Activated naive CD4-positive, alpha-beta T cell treated with anti-CD3 and anti-CD28 coated beads, Interleukin-2, amount 50 U/mL, for 72 hours (primary cell): ENCODE measurements around the gene PSAP. TPM values are rescaled to one million over a fixed set of nuclear protein-coding genes. Genes with fewer than 3 reads are reported as not detected.
"Not testable (repeated sequence)": the region's sequence is repeated elsewhere in the genome, so short reads cannot be mapped to it uniquely, and the experiment has no call there.

Source experiments
- ATAC-seq, 2 donors: fragments of 150-1000 bp; cut with Tn5 transposase; 2 replicates each; pipeline ENCODE4 v1.10.0; 2021; ENCODE audit warnings: mild to moderate bottlenecking in 2 of 2, moderate library complexity in 2 of 2
- DNase-seq, 2 donors: peaks; one replicate each; pipeline ENCODE4 v3.0.0; 2021 to 2022; ENCODE audit warnings: low spot score in 2 of 2
- H3K27ac Mint-ChIP-seq, 2 donors: one replicate each; pipeline ENCODE4 v1.8.0; 2022; ENCODE audit warnings: mild to moderate bottlenecking in 2 of 2, mixed read lengths in 2 of 2
- H3K36me3 Mint-ChIP-seq, 2 donors: one replicate each; pipeline ENCODE4 v1.8.0; 2022; ENCODE audit warnings: mixed read lengths in 2 of 2
- H3K9me3 Mint-ChIP-seq, 2 donors: one replicate each; pipeline ENCODE4 v1.8.0; 2022; ENCODE audit warnings: mixed read lengths in 2 of 2
- total RNA-seq, 2 donors: library from RNA; stranded (reverse); gene quantifications; one replicate each; pipeline ENCODE4 v1.2.3, GENCODE V29; 2022

PSAP gene
- total RNA-seq, 2 donors from 2014 or later = 128 to 165 TPM

DNA sequence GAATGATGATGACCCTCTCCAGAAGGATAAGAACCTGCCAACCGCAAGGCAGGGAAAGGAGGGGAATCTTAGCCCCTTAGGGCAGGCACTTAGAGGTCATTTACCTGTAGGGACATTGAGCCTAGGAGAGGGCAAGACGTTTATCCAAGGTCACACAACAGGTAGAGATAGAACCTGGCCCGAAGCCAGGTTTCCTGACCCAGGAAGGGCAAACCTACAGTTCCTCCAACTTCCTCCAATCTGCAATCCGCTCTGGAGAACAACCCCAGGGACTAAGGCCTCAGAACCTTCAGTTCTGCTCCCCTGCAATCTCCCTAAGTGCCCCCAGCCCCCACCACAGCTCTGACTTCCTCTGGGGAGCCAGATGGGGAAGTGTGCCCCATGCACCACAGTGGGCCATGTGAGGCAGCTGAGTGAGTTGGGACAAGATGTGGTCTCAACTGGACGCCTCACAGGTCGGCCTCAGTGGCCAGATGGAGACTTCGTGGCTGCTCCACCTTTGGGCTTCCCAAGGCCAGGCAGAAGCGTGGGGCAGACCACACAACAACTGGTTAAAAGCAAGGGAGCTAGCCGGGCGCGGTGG is 1.4 kb upstream of the PSAP start:
- no peak for DNase-seq
- H3K9me3 Mint-ChIP-seq = no peaks in the 10 kb centered on the region
- H3K36me3 Mint-ChIP-seq = peaks cover 3 to 7% of the 10 kb centered on the region in 2 donors
- ATAC-seq = no peak
- H3K27ac Mint-ChIP-seq = peak overlapping the region in 1 of 2 donors; percentile 38

DNA sequence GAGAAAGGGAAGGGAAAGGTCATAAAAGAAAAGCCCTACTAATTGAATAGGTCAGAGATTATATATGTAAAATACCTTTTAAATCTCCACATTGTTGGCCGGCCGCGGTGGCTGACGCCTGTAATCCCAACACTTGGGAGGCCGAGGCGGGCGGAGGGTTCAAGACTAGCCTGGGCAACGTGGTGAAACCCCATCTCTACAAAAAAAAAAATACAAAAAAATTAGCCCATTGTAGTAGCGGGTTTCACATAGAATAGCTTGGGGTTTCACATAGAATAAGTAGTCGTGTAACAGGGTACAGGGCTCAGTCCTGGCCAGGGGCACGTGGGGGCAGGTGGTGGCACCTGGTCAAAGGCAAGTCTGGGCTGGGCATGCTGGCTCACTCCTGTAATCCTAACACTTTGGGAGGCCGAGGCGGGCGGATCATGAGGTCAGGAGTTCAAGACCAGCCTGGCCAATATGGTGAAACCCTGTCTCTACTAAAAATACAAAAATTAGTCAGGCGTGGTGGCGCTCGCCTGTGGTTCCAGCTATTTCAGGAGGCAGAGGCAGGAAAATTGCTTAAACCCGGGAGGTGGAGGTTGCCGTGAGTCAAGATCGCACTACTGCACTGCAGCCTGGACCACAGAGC is 529 bp upstream of the PSAP start:
- H3K36me3 Mint-ChIP-seq, DNase-seq, ATAC-seq, H3K9me3 Mint-ChIP-seq: not testable (repeated sequence)
- H3K27ac Mint-ChIP-seq = peak overlapping the region; percentile 86 to 94

DNA sequence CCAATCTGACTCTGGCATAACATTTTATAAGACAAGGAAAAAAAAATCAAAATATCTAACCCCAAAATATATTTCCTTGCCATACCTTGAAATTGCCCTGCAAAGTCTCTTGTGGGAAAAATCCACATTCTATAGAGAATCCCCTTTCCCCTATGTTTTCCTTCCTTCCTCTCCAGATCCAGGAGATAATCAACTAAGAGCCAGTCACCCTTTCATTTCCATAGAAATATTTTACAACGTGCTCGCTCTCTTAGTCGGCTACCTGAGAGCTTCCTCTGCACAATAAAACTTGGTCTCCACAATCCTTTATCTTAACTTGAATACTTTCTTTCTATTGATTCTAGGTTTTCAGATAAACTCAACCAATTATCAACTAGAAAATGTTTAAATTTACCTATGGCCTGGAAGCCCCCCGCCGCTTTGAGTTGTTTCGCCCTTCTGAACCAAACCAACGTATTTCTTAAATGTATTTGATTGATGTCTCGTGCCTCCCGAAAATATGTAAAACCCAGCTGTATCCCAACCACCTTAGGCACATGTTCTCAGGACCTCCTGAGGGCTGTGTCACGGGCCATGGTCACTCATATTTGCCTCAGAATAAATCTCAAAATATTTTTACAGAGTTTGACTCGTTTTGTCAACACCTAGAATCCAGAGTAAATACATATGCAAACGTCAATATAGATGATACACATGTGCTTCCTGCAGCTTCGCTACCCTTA is 869 bp downstream of the PSAP start:
- peak overlapping the region; percentile 83 to 86 for H3K27ac Mint-ChIP-seq
- DNase-seq (no peak), ATAC-seq (no peak)
- H3K36me3 Mint-ChIP-seq = peaks cover 6 to 7% of the 10 kb centered on the region in 2 donors
- no peaks in the 10 kb centered on the region for H3K9me3 Mint-ChIP-seq

DNA sequence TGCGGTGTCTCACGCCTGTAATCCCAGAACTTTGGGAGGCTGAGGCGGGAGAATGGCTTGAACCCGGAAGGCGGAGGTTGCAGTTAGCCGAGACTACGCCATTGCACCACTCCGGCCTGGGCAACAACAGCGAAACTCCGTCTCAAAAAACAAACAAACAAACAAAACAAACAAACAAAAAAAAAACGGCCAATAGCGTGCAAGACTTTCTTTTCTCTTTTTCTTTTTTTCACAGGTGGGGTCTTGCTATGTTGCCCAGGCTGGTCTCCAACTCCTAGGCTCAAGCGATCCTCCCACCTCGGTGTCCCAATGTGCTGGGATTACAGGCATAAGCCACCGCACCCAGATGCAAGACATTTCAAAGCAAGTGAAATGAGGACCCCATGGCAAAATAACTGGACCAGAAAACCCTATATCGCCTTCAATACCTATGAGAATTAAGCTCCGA is 1.6 kb downstream of the PSAP start:
- no peak for ATAC-seq
- no peak for DNase-seq
- peaks cover 6 to 7% of the 10 kb centered on the region in 2 donors for H3K36me3 Mint-ChIP-seq

DNA sequence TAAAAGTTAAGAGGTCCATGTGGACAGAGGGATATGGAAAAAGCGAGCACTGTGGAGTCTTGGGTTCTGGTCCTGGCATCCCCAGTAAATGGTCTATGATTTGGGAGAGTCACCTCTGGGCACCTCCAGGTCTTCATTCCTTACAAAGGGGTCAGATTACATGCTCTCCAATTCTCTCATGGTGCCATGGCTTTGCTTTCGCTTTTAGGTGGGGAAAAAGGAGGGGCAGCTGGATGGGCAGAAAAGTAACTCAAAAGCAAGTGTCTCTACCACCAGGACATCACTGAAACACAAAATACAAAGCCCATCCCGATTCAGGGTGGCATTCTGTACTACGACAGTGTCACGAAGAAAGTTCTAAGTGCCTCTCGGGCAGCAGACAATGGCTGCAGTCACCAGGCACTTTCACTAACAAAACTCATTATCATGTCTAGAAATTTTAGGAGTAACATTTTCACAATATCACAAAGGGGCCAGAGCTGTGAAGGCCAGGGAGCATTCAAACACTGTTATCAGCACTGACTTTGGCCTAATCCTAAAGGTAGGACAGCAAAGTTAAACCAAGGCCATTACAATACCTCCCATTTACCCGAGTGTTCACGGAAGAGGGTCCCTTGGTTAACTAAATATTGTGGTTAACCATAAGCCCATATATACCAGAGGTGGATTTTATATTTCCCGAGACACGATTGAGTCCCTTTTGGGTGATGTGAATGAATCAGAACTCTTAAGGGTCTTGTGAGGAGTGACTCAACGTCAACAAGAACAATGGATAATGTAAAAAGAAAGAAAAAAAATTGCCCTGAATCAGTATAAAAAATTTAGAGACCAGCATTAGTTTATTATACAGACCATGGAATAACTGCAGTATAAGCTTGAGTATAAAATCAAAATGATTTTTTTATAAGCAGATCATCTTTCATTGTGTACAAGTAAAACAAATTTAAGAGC is 2.5 kb downstream of the PSAP start:
- no peak for ATAC-seq
- no peak for DNase-seq
- peak overlapping the region in 1 of 2 donors; percentile 70 for H3K27ac Mint-ChIP-seq
- H3K9me3 Mint-ChIP-seq = no peaks in the 10 kb centered on the region
- H3K36me3 Mint-ChIP-seq = peaks cover 6 to 7% of the 10 kb centered on the region in 2 donors

More for the DNA sequence above, 1.6 kb downstream of the PSAP start:
- Mint-ChIP-seq H3K27ac (peak overlapping the region in 1 of 2 donors; percentile 86), H3K9me3 (no peaks in the 10 kb centered on the region)

DNA sequence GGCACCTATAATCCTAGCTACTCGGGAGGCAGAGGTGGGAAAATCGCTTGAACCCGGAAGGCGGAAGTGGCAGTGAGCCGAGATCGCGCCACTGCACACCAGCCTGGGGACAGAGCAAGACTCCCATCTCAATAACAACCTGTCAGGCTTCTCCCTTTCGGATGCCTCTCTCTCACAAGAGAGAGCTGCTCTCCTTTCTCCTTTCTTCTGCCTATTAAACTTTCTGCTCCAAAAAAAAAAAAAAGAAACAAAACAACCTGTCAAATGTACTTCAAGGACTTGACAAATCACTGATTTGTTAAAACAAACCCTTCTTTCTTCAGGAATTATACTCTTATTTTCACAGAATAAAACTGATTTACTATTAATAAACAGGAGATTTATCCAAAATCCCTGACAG is 3.6 kb downstream of the PSAP start:
- H3K9me3 Mint-ChIP-seq = no peaks in the 10 kb centered on the region
- H3K27ac Mint-ChIP-seq = no peak overlapping the region
- H3K36me3 Mint-ChIP-seq = peaks cover 6 to 7% of the 10 kb centered on the region in 2 donors
- no peak for DNase-seq
- no peak for ATAC-seq

DNA sequence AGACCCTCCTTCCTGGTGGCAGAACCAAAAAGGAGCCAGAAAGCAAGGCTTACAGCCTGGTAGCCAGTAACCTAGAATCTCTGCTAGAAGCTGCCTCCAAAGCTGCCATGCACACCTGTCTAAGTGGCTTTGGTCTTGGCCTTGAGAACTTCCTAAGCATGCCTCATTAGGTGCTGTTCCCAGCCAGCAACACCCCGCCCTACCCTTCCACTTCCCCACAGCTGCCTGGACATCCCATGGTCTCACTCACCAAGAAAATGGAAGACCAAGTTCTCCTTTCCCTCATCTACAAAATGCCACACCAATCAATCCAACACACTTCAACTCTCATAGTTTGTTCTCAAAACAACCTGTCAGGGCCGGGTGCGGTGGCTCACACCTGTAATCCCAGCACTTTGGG is 4.2 kb downstream of the PSAP start:
- no peak overlapping the region for H3K27ac Mint-ChIP-seq
- ATAC-seq = no peak
- DNase-seq = no peak
- peaks cover 6 to 7% of the 10 kb centered on the region in 2 donors for H3K36me3 Mint-ChIP-seq
- no peaks in the 10 kb centered on the region for H3K9me3 Mint-ChIP-seq

DNA sequence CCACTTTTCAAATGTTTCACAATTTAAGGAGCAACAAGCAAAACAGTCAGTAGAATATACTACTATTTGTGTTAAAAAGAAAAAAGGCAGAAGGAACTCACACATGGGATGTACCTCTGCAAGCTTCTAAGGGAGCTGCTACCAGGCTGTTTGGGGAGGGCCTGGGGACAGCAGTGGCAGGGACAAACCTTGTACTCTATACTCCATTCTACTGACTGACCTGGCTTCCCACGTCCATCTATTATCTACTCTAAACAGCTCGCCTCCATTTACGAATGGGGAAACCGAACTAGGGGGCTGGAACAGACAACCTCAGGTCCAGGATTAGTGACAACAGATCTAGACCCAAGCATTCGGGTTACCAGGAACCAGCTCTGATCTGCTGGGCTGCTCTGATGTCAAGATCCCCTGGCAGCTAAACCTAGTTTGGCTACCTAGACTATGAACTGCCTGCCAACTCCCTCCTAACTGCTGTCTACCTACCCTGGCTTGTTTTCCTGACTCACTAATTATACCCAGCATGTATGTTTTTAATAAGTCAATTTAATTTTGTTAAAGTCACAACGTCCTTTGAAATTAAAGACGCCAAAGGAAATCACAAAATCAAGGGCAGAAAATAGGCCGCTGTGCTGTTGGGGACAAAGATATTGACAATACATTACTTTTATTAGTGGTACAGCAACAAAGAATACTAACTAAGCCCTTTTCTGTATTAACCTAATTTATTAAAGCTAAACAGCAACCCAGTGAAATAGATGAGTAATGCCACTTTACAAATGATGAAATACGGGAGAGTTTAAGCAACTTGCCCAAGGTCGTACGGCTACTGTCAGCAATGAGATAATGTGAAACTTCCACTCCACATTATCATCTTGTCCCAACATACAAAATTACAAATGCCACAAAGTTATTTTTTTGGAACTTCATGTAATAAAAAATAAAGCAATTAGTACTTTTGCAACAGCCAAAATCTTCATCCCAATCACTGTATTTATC is 5.3 kb downstream of the PSAP start:
- Mint-ChIP-seq H3K36me3 (peaks cover 6% of the 10 kb centered on the region in 2 donors), H3K9me3 (no peaks in the 10 kb centered on the region), H3K27ac (no peak overlapping the region)
- ATAC-seq (no peak), DNase-seq (no peak)

DNA sequence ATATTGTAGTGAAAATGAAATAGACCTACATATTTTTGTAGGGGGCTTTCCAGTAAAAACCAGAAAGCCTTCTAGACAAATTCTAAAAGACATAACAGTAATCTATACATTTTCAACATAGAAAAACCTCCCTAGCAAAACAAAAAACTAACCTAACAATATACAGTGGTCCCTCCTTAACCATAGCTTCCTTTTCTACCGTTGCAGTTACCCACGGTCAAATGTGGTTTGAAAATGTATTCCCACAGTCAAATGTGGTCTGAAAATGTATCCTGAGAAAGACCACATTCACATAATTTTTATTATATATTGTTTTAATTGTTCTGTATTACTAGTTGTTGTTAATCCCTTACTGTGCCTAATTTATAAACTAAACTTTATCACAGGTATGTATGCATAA is 6.4 kb downstream of the PSAP start:
- Mint-ChIP-seq H3K9me3 (no peaks in the 10 kb centered on the region), H3K36me3 (peaks cover 0 to 6% of the 10 kb centered on the region in 2 donors), H3K27ac (no peak overlapping the region)
- DNase-seq (no peak), ATAC-seq (no peak)

DNA sequence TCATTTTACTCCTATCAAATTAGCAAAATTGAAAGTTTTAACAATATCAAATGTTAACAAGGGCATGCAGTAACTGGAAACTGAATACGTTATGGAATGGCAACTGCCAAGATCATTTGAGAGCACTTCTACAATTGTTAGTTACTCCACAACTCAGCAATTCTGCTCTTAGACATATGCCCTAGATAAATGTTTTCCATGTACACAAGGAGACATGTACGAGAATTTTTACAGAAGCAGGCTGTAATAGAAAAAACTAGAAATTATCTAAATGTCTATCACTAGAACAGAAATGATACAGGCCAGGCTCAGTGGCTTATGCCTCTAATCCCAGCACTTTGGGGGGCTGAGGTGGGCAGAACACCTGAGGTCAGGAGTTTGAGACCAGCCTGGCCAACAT is 7.0 kb downstream of the PSAP start:
- peak in 1 of 2 donors; percentile 44 for ATAC-seq

DNA sequence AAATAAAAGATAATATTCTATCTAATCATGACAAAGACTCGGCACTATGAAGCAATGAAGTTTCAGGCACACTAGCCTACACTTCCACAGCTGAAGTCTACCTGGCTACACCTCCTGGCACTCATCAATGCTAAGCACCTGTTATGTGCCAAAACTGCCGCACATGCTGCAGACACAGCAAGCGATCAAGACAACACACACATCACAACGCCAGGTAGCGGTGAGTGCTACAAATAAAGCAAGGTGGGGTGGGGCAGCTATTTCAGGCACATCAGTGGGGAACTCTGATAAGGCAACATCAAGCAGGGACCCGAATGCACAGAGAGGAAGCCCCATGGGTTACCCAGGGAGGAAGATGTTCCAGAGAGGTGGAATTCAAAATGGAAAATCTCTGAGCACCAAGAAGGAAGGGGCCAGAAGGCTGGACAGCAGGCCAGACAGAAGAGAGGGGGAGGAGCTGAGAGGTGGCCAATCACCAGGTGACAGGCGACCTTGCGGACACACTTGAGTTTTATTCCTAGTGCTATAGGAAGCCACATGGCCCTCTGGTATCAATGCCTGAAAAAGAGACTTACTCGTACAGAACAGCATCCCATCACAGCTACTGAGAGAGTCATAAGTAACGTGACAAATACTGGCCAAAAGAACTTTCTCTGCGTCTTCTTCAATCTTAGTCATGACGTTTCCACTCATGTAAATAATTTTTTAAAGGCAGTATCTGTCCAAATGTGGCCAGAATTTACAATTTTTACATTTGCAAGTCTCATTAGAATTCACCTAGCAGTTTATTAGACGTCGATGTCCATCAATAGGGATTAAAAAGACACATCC is 8.0 kb downstream of the PSAP start:
- Mint-ChIP-seq H3K36me3 (peaks cover 0 to 6% of the 10 kb centered on the region in 2 donors), H3K27ac (no peak overlapping the region), H3K9me3 (no peaks in the 10 kb centered on the region)
- DNase-seq = no peak
- peak in 1 of 2 donors; percentile 43 for ATAC-seq

More for the DNA sequence above, 7.0 kb downstream of the PSAP start:
- no peak for DNase-seq
- Mint-ChIP-seq H3K27ac (no peak overlapping the region), H3K9me3 (no peaks in the 10 kb centered on the region), H3K36me3 (peaks cover 0 to 6% of the 10 kb centered on the region in 2 donors)

DNA sequence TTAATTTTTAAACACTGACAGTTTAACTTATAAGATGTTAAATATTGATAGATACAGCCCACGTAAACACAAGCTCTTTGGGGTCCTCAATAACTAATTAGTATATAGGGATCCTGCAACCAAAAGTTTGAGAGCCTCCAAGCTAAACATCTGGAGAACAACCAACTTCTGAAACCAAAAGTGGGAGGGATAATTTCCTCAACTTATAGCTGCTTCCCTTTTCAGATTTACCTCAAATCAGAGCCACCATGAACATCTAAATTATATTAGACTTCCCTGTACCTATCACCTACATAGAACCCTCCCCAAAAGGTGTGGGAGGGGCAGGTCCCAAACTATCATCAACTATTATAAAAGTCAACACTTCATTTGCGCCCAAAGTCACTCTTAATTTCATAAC is 8.6 kb downstream of the PSAP start:
- ATAC-seq (no peak), DNase-seq (no peak)
- H3K9me3 Mint-ChIP-seq = no peaks in the 10 kb centered on the region
- peaks cover 0 to 3% of the 10 kb centered on the region in 2 donors for H3K36me3 Mint-ChIP-seq
- H3K27ac Mint-ChIP-seq = no peak overlapping the region

DNA sequence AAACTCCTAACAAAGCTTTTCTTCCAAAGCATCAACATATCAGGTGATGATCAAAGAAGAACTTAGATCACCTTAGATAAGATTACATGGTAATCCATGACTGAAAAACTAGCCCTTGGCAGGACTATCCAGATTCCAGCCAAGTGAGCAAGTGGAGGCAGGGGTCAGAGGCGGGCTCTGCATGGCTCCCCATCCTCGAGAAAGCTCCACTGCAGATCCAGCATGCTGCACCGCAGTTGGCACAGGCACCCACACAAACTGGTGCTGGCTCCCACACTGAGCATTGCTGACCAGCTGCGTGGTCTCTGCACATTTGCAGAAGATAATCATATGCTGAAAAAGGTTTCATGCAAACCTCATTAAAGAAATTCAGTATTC is 10.1 kb downstream of the PSAP start:
- no peak for ATAC-seq
- DNase-seq = no peak
- H3K36me3 Mint-ChIP-seq = no peaks in the 10 kb centered on the region
- no peaks in the 10 kb centered on the region for H3K9me3 Mint-ChIP-seq
- no peak overlapping the region for H3K27ac Mint-ChIP-seq

DNA sequence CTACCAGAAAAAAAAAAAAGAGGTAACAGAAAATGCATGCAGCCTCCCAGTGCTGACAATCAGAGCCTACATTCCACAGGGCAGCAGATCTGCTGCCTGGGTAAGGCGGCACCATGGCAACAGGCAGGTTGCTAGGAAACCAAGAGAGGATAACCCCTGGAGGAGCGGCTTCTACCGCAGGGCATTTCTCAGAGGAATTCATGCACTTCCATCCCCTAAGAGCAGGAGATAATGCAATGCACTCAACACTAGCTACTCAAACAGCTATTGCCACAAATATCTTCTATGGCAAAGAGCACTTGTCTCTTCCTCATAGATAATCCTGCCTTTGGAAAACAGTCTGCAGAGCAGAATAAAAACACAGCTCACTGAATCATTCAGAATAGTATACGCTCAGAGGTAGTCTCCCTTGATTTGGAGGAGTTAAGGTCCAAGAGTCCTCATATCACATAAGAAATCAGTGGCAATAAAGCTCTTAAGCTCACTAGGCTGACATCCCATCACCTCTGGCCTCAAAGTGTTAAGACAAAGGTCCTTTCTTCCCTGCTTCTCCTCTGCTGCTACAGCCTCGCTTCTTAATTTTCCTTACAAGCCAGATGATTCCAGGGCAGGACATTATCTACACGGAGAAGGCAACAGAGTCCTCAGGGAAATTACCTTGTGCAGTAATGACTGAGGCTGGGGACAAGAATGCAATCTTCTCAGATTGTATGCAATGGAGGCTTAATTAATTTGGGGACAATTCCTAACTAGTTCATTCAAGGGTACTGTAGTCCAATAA is 10.7 kb downstream of the PSAP start:
- Mint-ChIP-seq H3K27ac (no peak overlapping the region), H3K36me3 (no peaks in the 10 kb centered on the region), H3K9me3 (no peaks in the 10 kb centered on the region)
- no peak for DNase-seq
- no peak for ATAC-seq
